ENCODE results near the gene MCF2L2. TPM values are rescaled to one million over a fixed set of nuclear protein-coding genes. Genes with fewer than 3 reads are reported as not detected.

The MCF2L2 gene
- total RNA-seq, 1 donor from 2014 or later, result 18.1 TPM

DNA sequence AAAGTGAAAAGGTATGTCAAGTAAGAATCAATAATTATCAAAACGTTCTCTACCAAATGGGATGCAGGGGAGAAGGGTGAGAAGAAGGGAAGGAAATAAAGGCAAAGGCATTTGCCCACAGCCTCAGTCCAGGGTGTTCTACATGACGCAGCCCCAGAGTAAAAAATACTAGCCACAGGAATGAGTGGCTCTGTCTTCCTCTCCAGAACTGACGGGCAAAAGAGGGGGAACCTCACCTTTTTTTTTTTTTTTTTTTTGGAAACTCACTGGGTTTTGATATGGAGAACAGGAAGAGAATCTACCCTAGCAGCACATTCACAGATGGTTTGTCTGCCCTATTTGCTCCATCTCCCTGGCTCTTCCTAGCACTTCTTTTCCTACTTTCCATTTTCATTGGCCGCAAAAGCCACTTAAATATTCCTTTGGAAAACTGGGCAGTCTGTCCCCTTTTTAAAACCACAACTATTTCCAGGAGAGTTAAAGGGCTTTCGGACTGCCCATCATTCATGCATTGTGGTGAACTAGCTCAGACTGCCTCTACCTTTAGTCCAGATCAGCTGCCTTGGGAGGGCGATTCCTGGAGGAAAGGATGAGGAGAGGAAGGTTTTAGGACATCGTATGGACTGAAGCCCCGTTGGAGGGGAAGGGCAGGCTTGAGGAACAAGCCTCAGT, 147.2 kb downstream of the MCF2L2 start:
- DNase-seq, result no peak
- H3K27ac Mint-ChIP-seq (ENCODE audit: unreplicated experiment), result no peak overlapping the region
- no peak overlapping the region for H3K4me3 Mint-ChIP-seq (ENCODE audit: unreplicated experiment)
- H3K4me1 Mint-ChIP-seq (ENCODE audit: low read depth, unreplicated experiment), result peaks cover 10% of the 10 kb centered on the region
- H3K36me3 Mint-ChIP-seq (ENCODE audit: unreplicated experiment), result no peaks in the 10 kb centered on the region
- peaks cover 4% of the 10 kb centered on the region for H3K27me3 Mint-ChIP-seq (ENCODE audit: unreplicated experiment)
- TF ChIP-seq, protein P1, sequence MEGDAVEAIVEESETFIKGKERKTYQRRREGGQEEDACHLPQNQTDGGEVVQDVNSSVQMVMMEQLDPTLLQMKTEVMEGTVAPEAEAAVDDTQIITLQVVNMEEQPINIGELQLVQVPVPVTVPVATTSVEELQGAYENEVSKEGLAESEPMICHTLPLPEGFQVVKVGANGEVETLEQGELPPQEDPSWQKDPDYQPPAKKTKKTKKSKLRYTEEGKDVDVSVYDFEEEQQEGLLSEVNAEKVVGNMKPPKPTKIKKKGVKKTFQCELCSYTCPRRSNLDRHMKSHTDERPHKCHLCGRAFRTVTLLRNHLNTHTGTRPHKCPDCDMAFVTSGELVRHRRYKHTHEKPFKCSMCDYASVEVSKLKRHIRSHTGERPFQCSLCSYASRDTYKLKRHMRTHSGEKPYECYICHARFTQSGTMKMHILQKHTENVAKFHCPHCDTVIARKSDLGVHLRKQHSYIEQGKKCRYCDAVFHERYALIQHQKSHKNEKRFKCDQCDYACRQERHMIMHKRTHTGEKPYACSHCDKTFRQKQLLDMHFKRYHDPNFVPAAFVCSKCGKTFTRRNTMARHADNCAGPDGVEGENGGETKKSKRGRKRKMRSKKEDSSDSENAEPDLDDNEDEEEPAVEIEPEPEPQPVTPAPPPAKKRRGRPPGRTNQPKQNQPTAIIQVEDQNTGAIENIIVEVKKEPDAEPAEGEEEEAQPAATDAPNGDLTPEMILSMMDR (IDR thresholded peaks at IDR 0.05; ENCODE audit: partially characterized antibody, unreplicated experiment), result no peak
- peaks cover 3% of the 10 kb centered on the region for H3K9me3 Mint-ChIP-seq (ENCODE audit: unreplicated experiment)

DNA sequence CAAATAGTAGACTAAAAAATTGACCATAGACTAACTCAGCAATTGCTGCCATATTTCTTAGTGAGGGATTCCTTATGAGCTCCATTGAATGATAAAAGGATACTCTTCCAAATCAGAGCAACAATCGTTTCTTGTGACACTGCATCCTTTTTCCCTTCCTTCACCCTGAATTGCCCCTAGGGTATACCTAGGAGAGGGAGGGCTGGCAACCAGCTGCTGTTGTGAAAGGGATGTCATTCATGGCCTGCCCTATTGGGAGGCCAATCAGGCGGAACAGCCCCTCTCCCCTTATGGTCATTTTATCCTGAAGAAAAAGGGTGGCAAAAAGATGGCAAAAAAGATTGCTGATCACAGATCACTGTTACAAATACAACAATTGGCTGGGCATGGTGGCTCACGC, 149.0 kb downstream of the MCF2L2 start:
- TF ChIP-seq, protein P1 (IDR thresholded peaks at IDR 0.05; ENCODE audit: partially characterized antibody, unreplicated experiment), result no peak
- H3K4me1 Mint-ChIP-seq (ENCODE audit: low read depth, unreplicated experiment), result peaks cover 9% of the 10 kb centered on the region
- H3K4me3 Mint-ChIP-seq (ENCODE audit: unreplicated experiment), result no peak overlapping the region
- DNase-seq, result peak; percentile 29
- no peak overlapping the region for H3K27ac Mint-ChIP-seq (ENCODE audit: unreplicated experiment)
- H3K36me3 Mint-ChIP-seq (ENCODE audit: unreplicated experiment), result no peaks in the 10 kb centered on the region
- peaks cover 4% of the 10 kb centered on the region for H3K27me3 Mint-ChIP-seq (ENCODE audit: unreplicated experiment)
- peaks cover 3% of the 10 kb centered on the region for H3K9me3 Mint-ChIP-seq (ENCODE audit: unreplicated experiment)

DNA sequence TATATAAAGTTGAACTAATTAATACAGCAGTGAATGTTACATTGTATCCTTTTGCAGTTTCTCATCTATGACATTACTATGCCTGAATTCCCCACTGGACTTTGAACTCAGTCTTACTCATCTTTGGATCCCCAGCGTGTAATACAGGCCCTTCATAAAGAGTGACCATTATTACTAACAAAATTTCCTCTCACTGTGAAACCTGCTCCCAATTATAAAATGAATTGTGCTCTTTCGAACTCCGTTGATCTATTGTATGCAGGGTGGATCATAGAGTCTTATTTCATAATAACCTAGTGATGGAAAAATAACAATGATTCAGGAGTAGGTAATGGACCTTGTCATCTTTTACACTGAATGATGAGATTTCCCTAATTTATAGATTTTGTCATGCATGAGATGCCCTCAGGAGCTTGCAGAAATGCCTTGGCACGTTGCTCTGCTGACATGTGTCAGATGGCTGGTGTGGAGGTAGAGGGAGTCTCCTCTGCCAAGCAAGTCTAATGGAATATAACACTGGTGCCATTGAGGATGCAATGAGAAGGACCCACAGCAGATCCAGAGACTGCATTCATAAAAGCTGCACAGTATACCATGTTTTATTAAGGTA, 149.8 kb downstream of the MCF2L2 start:
- Mint-ChIP-seq H3K4me3 (ENCODE audit: unreplicated experiment) (no peak overlapping the region), H3K27ac (ENCODE audit: unreplicated experiment) (no peak overlapping the region), H3K36me3 (ENCODE audit: unreplicated experiment) (no peaks in the 10 kb centered on the region), H3K9me3 (ENCODE audit: unreplicated experiment) (peaks cover 3% of the 10 kb centered on the region), H3K4me1 (ENCODE audit: low read depth, unreplicated experiment) (peaks cover 9% of the 10 kb centered on the region), H3K27me3 (ENCODE audit: unreplicated experiment) (peaks cover 4% of the 10 kb centered on the region)
- TF ChIP-seq, protein P1 (IDR thresholded peaks at IDR 0.05; ENCODE audit: partially characterized antibody, unreplicated experiment), result no peak
- no peak for DNase-seq

DNA sequence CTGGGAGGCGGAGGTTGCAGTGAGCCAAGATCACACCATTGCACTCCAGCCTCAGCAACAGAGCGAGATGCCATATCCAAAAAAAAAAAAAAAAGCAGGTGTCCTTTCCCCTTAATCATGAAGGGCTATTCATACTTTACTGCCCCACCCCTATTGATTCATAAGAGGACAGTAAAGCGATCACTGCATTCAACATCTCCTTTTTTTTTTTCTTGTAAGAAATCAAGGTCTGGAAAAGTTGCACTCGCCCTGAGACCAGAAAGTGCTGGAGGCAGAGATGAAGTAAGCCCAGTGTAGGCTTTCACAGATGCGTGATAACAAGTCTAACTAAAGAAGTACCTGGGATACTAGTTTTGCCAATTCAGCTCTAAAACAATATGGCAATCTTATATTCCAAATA, 151.2 kb downstream of the MCF2L2 start:
- no peak overlapping the region for H3K27ac Mint-ChIP-seq (ENCODE audit: unreplicated experiment)
- peaks cover 1% of the 10 kb centered on the region for H3K27me3 Mint-ChIP-seq (ENCODE audit: unreplicated experiment)
- DNase-seq, result no peak
- peaks cover 9% of the 10 kb centered on the region for H3K4me1 Mint-ChIP-seq (ENCODE audit: low read depth, unreplicated experiment)
- H3K36me3 Mint-ChIP-seq (ENCODE audit: unreplicated experiment), result no peaks in the 10 kb centered on the region
- no peaks in the 10 kb centered on the region for H3K9me3 Mint-ChIP-seq (ENCODE audit: unreplicated experiment)
- TF ChIP-seq, protein P1 (IDR thresholded peaks at IDR 0.05; ENCODE audit: partially characterized antibody, unreplicated experiment), result no peak
- H3K4me3 Mint-ChIP-seq (ENCODE audit: unreplicated experiment), result no peak overlapping the region

DNA sequence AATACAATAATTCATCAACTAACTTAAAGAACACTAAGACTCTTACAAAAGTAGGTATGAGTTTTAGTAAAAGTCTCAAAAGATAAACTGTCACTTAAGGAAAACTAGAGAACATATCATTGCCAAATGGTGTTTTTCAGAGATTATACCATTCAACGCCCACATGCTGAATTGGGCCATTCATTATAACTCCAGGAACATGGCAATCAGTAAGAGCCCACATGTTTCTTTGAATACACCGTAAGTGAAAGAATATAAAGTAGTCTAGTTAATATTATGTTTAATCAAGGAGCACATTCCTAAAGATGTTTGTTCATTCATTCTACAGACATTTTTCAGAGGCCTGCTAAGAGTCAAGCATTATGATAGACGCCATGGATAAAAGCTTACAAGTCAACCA, 152.5 kb downstream of the MCF2L2 start:
- no peaks in the 10 kb centered on the region for H3K27me3 Mint-ChIP-seq (ENCODE audit: unreplicated experiment)
- H3K9me3 Mint-ChIP-seq (ENCODE audit: unreplicated experiment), result no peaks in the 10 kb centered on the region
- H3K4me3 Mint-ChIP-seq (ENCODE audit: unreplicated experiment), result no peak overlapping the region
- TF ChIP-seq, protein P1 (IDR thresholded peaks at IDR 0.05; ENCODE audit: partially characterized antibody, unreplicated experiment), result no peak
- H3K4me1 Mint-ChIP-seq (ENCODE audit: low read depth, unreplicated experiment), result peaks cover 6% of the 10 kb centered on the region
- no peaks in the 10 kb centered on the region for H3K36me3 Mint-ChIP-seq (ENCODE audit: unreplicated experiment)
- H3K27ac Mint-ChIP-seq (ENCODE audit: unreplicated experiment), result no peak overlapping the region
- DNase-seq, result no peak
